GM12878 (cell line): ENCODE measurements around the gene ERCC3. TPM values are rescaled to one million over a fixed set of nuclear protein-coding genes. Genes with fewer than 3 reads are reported as not detected.

Source experiments
- ATAC-seq: fragments of 200-7000 bp; cut with Tn5 transposase; 3 replicates; pipeline ENCODE4 v1.9.1; 2020; ENCODE audit warnings: mild to moderate bottlenecking, moderate library complexity
- BruUV-seq: library from RNA; stranded (reverse); fragments of 400-500 nt; replicated peaks from 2 replicates; lab custom pipeline; 2021; lab: Mats Ljungman, UMichigan
- CTCF ChIA-PET: fragments of 300-600 bp; sonication (Branson Sonifier 250); formaldehyde crosslinking; extraction: SDS; loops from one replicate; lab custom pipeline; 2021; ENCODE audit warnings: inconsistent platforms; lab: Yijun Ruan, JAX
- POLR2A ChIA-PET: fragments of 350-600 bp; formaldehyde crosslinking; extraction: SDS; loops from one replicate; lab custom pipeline; 2021; ENCODE audit warnings: inconsistent platforms; lab: Charles Lee
- RAD21 ChIA-PET: fragments of 300-600 bp; sonication (Branson Sonifier 250); formaldehyde crosslinking; loops from one replicate; lab custom pipeline; 2023; ENCODE audit warnings: antibody characterized with exemption; ENCODE audit not compliant: unreplicated experiment; lab: Charles Lee
- SMC1A ChIA-PET: fragments of 300-600 bp; sonication (Branson Sonifier 250); formaldehyde crosslinking; loops from one replicate; lab custom pipeline; 2023; ENCODE audit not compliant: unreplicated experiment, uncharacterized antibody; lab: Charles Lee
- DNase-seq: peaks from one replicate; pipeline ENCODE4 v3.0.0-alpha.2; 2011; ENCODE audit warnings: low read depth, low spot score
- FAIRE-seq: peaks from 3 replicates; lab custom pipeline; 2011; peaks lifted over from hg19 to GRCh38; lab: Jason Lieb, UNC
- H2AFZ ChIP-seq: 2 replicates; pipeline ENCODE4 v1.6.0; 2011; ENCODE audit warnings: low read depth, low read length, control low read depth; ENCODE audit not compliant: control insufficient read depth
- H3K27ac ChIP-seq: 2 replicates; pipeline ENCODE4 v1.5.1; 2011; ENCODE audit warnings: control low read depth; ENCODE audit not compliant: control insufficient read depth, insufficient read depth
- H3K27me3 ChIP-seq, 2 experiments: replicated peaks in 1 of 2; 2 replicates each; pipeline versions ENCODE4 v1.6.0 to v1.6.1; 2011; ENCODE audit warnings: low read length in 1 of 2; ENCODE audit not compliant: control insufficient read depth in 2 of 2, insufficient read depth in 2 of 2
- H3K36me3 ChIP-seq, 2 experiments: 2 replicates each; pipeline ENCODE4 v1.5.1; 2011; ENCODE audit warnings: low read length in 1 of 2; ENCODE audit not compliant: control insufficient read depth in 2 of 2, insufficient read depth in 2 of 2
- H3K4me1 ChIP-seq: 2 replicates; pipeline ENCODE4 v1.6.1; 2011; ENCODE audit warnings: mild to moderate bottlenecking, low read length, moderate library complexity, mixed read lengths; ENCODE audit not compliant: control insufficient read depth, insufficient read depth
- H3K4me2 ChIP-seq: 2 replicates; pipeline ENCODE4 v1.6.0; 2011; ENCODE audit warnings: control low read depth; ENCODE audit not compliant: control insufficient read depth, insufficient read depth
- H3K4me3 ChIP-seq: fragments of 200-600 bp; sonication (generic); 2 replicates; pipeline ENCODE4 v1.5.1; 2016
- H3K79me2 ChIP-seq: 2 replicates; pipeline ENCODE4 v1.6.0; 2011; ENCODE audit warnings: low read length; ENCODE audit not compliant: control insufficient read depth, insufficient read depth
- H3K9ac ChIP-seq: 2 replicates; pipeline ENCODE4 v1.8.0; 2011; ENCODE audit warnings: low read length, control low read depth, mixed read lengths; ENCODE audit not compliant: control insufficient read depth, insufficient read depth
- H3K9me3 ChIP-seq: replicated peaks from 3 replicates; pipeline ENCODE4 v1.5.1; 2011; ENCODE audit warnings: mild to moderate bottlenecking, low read length; ENCODE audit not compliant: control insufficient read depth, insufficient read depth
- H4K20me1 ChIP-seq: 2 replicates; pipeline ENCODE4 v1.6.0; 2011; ENCODE audit not compliant: control insufficient read depth, insufficient read depth
- CBX5 ChIP-seq: sonication (generic); IDR thresholded peaks from 2 replicates; pipeline ENCODE4 v1.6.1; 2016; ENCODE audit warnings: low read depth, moderate library complexity, mild to moderate bottlenecking, inconsistent platforms
- CHD1 ChIP-seq: IDR thresholded peaks from 2 replicates; pipeline ENCODE4 v1.6.1; 2012; ENCODE audit warnings: low read depth, low read length, improper control_type of control experiment
- CHD4 ChIP-seq: fragments of 200-600 bp; sonication (generic); IDR thresholded peaks from 2 replicates; pipeline ENCODE4 v1.6.1; 2016; ENCODE audit warnings: mild to moderate bottlenecking
- ELK1 ChIP-seq: IDR thresholded peaks from 2 replicates; pipeline ENCODE4 v1.6.1; 2012; ENCODE audit warnings: low read depth, low read length, improper control_type of control experiment
- FOS ChIP-seq: IDR thresholded peaks from 3 replicates; pipeline ENCODE4 v1.6.1; 2011; ENCODE audit warnings: borderline replicate concordance; ENCODE audit not compliant: insufficient read length; ENCODE audit errors: extremely low read depth
- MLLT1 ChIP-seq: fragments of 450-650 bp; IDR thresholded peaks from 2 replicates; pipeline ENCODE4 v1.6.1; 2016; ENCODE audit warnings: mild to moderate bottlenecking
- NFYB ChIP-seq: IDR thresholded peaks from 2 replicates; pipeline ENCODE4 v1.6.1; 2011; ENCODE audit warnings: low read depth, mild to moderate bottlenecking, low read length, improper control_type of control experiment, moderate library complexity; ENCODE audit not compliant: insufficient read depth
- POLR2AphosphoS2 ChIP-seq: IDR thresholded peaks from 2 replicates; pipeline ENCODE4 v1.6.1; 2011; ENCODE audit warnings: low read depth, mild to moderate bottlenecking, low read length, improper control_type of control experiment, moderate library complexity
- RUNX3 ChIP-seq: IDR thresholded peaks from 2 replicates; pipeline ENCODE4 v1.6.1; 2012; ENCODE audit warnings: low read length, inconsistent platforms
- TCF7 ChIP-seq: IDR thresholded peaks from 2 replicates; pipeline ENCODE4 v1.6.1; 2014; ENCODE audit warnings: antibody characterized with exemption, borderline replicate concordance
- ZZZ3 ChIP-seq: IDR thresholded peaks from 2 replicates; pipeline ENCODE4 v1.6.1; 2011; ENCODE audit warnings: low read depth; ENCODE audit not compliant: control insufficient read depth, insufficient read length
- WGBS: methylation state at CpG from one replicate; pipeline ENCODE4 v1.1.6; 2016; ENCODE audit warnings: low lambda C conversion rate; ENCODE audit not compliant: insufficient replicate concordance, insufficient coverage; ENCODE audit errors: missing lambda C conversion rate; 5-methylcytosine and 5-hydroxymethylcytosine counted together
- in situ Hi-C: fragments of 300-500 bp; cut with MboI; formaldehyde crosslinking; loops from 9 replicates; pipeline ENCODE4 v1.14.3; 2018; ENCODE audit warnings: mixed read lengths
- intact Hi-C: fragments of 100-400 bp; cut with micrococcal nuclease; formaldehyde crosslinking; loops from one replicate; pipeline ENCODE4 v1.14.2; 2022; ENCODE audit not compliant: unreplicated experiment
- polyA plus RNA-seq, 11 experiments: library from polyadenylated mRNA; depleted of rRNA in 4 of 11; unstranded in 6 of 11; stranded (reverse) in 5 of 11; fragments of >200 nt; fragmentation: Nextera tagmentation in 4 of 11; fragmentation: Illumina TruSeq in 1 of 11; extraction: Ambion mirVana in 4 of 11; extraction: Trizol in 1 of 11; gene quantifications; 1 replicate in 1 of 11; 2 replicates in 10 of 11; pipeline versions ENCODE4 v1.2.1 to v1.2.3, GENCODE V29; 2011 to 2016; ENCODE audit warnings: inconsistent platforms in 2 of 11, missing spikeins in 2 of 11, low read depth in 1 of 11
- total RNA-seq, 4 experiments: library from RNA; depleted of rRNA in 3 of 4; stranded (reverse); fragments of >200 nt in 3 of 4; fragmentation: Illumina TruSeq in 1 of 4; extraction: Trizol in 1 of 4; gene quantifications; 2 replicates each; pipeline versions ENCODE4 v1.2.1 to v1.2.3, GENCODE V29; 2013 to 2021
- TF ChIP-seq, protein P1 (sequence below): fragments of 450-650 bp; IDR thresholded peaks from 2 replicates; pipeline ENCODE4 v1.6.1; 2017; ENCODE audit warnings: mild to moderate bottlenecking, moderate library complexity

The ERCC3 gene
- total and polyA plus RNA-seq, 10 of the 15 experiments (the other 5 are each of a cell fraction or from before 2014, with no cell fraction given), result 17.1 to 64.8 (median 42.8) TPM

- FAIRE-seq, result no peak
- H3K4me3 ChIP-seq, result no peak overlapping the region
- POLR2A ChIA-PET, result no interaction called here
- no peaks in the 10 kb centered on the region for H3K27me3 ChIP-seq
- no peak for DNase-seq
- no TSS peak for BruUV-seq
- intact Hi-C loops (no loop called here), in situ Hi-C loops (no loop called here)
- 91% methylated on average over 6 of the region's 6 CpGs for WGBS
- CTCF ChIA-PET, result no interaction called here
- no peak overlapping the region for H2AFZ ChIP-seq
- peaks cover 12 to 25% of the 10 kb centered on the region in 2 experiments for H3K36me3 ChIP-seq
- no peak for ATAC-seq
- H3K9me3 ChIP-seq, result no peaks in the 10 kb centered on the region
- H3K79me2 ChIP-seq, result no peaks in the 10 kb centered on the region
- H4K20me1 ChIP-seq, result no peaks in the 10 kb centered on the region
- H3K4me2 ChIP-seq, result no peak overlapping the region
- no peak overlapping the region for H3K27ac ChIP-seq
- no peak overlapping the region for H3K9ac ChIP-seq
- no peaks in the 10 kb centered on the region for H3K4me1 ChIP-seq
- no peak for TF ChIP-seq CBX5
- TF ChIP-seq POLR2AphosphoS2, result no peak
- TF ChIP-seq CHD1, result no peak
- TF ChIP-seq MLLT1, result no peak
- SMC1A ChIA-PET, result interaction anchor here (1.0 kb wide), 1 partner anchor 59 kb away, joined by 3 read pairs; no protein-coding TSS in a partner anchor
- RAD21 ChIA-PET, result no interaction called here
These were observed 38.2 kb downstream of the ERCC3 start for GRCh38 chr2:127255721-127256120.

GRCh38 chr2:127255146-127255545 is 38.8 kb downstream of the ERCC3 start:
- Histone ChIP-seq H2AFZ (no peak overlapping the region), H3K9me3 (no peaks in the 10 kb centered on the region), H3K27ac (no peak overlapping the region), H3K4me3 (no peak overlapping the region), H3K79me2 (no peaks in the 10 kb centered on the region), H3K27me3 (no peaks in the 10 kb centered on the region), H3K9ac (no peak overlapping the region), H3K36me3 (peaks cover 12 to 20% of the 10 kb centered on the region in 2 experiments; a peak in 3 of 4 replicates), H4K20me1 (no peaks in the 10 kb centered on the region), H3K4me2 (no peak overlapping the region), H3K4me1 (no peaks in the 10 kb centered on the region)
- in situ Hi-C loops, result no loop called here
- DNase-seq (no peak), FAIRE-seq (no peak), ATAC-seq (no peak)
- ChIA-PET POLR2A (no interaction called here), SMC1A (interaction anchor here (1.0 kb wide), 1 partner anchor 58 kb away, joined by 3 read pairs; no protein-coding TSS in a partner anchor), RAD21 (no interaction called here), CTCF (no interaction called here)
- BruUV-seq, result no TSS peak
- WGBS, result 92% methylated on average over 2 of the region's 2 CpGs
- intact Hi-C loops, result no loop called here
- no peak for TF ChIP-seq ELK1
- no peak for TF ChIP-seq ZZZ3
- TF ChIP-seq RUNX3, result no peak
- no peak for TF ChIP-seq TCF7
- TF ChIP-seq, protein P1, sequence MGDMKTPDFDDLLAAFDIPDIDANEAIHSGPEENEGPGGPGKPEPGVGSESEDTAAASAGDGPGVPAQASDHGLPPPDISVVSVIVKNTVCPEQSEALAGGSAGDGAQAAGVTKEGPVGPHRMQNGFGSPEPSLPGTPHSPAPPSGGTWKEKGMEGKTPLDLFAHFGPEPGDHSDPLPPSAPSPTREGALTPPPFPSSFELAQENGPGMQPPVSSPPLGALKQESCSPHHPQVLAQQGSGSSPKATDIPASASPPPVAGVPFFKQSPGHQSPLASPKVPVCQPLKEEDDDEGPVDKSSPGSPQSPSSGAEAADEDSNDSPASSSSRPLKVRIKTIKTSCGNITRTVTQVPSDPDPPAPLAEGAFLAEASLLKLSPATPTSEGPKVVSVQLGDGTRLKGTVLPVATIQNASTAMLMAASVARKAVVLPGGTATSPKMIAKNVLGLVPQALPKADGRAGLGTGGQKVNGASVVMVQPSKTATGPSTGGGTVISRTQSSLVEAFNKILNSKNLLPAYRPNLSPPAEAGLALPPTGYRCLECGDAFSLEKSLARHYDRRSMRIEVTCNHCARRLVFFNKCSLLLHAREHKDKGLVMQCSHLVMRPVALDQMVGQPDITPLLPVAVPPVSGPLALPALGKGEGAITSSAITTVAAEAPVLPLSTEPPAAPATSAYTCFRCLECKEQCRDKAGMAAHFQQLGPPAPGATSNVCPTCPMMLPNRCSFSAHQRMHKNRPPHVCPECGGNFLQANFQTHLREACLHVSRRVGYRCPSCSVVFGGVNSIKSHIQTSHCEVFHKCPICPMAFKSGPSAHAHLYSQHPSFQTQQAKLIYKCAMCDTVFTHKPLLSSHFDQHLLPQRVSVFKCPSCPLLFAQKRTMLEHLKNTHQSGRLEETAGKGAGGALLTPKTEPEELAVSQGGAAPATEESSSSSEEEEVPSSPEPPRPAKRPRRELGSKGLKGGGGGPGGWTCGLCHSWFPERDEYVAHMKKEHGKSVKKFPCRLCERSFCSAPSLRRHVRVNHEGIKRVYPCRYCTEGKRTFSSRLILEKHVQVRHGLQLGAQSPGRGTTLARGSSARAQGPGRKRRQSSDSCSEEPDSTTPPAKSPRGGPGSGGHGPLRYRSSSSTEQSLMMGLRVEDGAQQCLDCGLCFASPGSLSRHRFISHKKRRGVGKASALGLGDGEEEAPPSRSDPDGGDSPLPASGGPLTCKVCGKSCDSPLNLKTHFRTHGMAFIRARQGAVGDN, result no peak
- TF ChIP-seq FOS, result no peak
- TF ChIP-seq NFYB, result no peak
- no peak for TF ChIP-seq CHD4
